ENCODE results near the gene SIGLEC6.
A peak's percentile ranks its signal among the peaks of the same experiment; 100 is the strongest.

The SIGLEC6 gene

DNA sequence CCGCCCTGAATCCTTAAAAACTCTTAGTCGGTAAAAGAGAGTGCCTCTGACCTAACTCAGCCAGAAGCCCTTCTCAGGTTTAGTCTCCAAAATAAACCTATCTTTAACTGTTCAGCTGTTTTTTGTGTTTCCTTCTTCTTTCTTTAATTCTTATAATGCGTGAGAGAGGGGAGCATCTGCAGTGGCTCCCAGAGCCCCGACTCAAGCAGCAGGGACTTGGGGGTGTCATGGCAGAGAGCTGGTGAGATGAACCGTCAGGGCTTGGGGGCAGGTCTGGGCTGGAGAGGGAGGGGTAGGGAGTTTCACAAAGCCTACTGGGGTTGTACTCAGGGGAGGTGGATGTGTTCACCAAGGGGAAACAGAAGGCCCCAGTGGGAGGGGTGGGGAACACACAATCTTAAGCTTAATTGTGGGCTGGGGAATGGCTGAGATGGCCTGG lies 16.8 kb upstream of the SIGLEC6 start:
- no peak for DNase-seq

DNA sequence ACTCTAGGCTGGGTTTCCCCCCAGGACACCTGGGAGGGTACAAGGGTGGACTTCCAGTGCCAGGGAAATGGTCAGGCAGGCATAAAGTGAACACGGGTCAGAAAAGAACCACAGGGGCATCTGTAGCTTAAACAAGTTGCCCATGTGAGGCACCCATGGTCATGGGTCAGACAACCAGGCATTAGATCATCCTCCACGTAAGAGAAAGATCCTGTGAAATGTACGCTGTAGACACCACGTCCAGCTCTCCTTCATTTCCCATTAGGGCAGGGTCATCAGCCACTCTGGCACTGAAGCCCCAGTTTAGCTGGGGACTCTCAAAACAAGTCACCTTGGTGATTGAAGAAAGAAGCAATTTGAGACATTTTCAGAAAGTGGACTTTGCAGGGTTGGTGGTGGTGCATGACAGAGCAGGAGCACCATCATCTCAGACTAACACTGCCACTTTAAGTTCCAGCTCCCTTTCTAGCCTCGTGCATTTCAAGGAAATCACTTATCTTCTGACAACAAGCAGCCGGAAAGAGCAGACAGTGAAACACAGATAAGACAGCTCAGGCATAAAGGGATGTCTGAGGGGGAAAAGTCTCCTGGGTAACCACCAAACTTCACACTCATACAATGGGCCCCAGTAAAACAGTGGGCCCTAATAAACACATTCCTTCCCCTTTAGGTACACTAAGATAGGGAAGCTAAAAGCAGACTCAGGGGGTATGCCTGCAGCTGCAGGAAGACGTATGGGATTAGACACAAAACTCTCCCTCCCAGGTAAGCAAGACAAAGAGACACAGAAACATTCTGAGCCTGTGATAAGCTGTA lies 16.1 kb upstream of the SIGLEC6 start:
- peak in 1 of 2 donors; percentile 25 for DNase-seq

DNA sequence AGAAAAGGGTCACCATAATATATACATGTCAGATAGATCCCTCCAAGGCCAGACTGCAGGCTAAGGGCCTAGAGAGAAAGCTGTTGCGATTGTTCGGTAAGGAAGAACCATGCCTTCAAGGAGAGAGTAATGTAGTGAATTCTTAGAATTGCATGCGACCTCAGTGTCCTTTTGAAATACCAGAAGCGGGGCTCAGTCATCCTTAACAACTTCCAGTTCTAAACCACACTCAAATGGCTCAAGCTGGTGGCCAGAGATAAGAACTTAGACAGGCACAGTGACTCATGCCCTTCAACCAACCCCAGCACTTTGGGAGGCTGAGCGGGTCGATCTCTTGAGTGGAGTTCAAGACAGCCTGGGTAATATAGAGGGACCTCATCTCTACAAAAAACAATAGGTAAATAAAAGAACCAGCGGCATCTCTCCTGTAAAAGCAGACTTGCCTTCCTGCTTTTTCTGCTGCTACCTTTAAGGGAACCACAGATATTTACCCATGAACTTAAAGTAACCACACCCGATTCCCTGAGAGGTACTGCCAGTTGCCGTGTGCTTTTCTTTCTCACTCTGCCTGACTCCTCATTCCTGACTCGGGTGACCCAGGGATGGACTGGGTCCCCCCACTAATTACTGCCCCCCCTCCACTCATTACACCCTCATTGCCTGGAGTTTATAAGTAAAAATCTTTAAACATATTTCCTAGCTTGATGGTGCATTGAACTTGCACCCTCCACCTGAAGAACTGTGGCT lies 15.4 kb upstream of the SIGLEC6 start:
- peak; percentile 55 to 64 for DNase-seq

DNA sequence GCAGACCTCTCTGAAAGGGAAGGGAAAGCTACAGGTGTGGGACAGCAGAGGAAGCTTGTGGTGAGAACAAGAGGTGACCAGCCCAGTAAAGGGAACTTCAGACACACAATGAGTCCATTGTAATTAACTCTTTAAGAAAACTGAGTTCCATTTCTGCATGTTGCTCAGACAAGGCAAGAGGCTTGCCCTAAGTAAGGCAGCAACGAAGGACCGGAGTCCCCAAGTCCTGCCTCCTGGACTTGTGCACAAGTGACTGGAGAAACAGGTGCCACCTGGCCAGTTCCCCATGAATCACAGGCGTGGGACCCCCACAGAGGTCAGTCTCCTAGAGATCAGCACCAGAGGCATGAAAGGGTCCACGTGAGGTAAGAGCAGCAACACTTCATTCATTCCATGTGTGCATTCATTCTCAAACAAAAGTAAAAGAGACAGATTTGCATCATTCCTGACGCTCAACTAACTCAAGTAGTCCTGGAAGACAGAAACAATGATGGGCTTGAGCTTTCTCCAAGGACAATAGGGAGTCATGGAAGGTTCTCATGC lies 14.7 kb upstream of the SIGLEC6 start:
- DNase-seq: no peak

DNA sequence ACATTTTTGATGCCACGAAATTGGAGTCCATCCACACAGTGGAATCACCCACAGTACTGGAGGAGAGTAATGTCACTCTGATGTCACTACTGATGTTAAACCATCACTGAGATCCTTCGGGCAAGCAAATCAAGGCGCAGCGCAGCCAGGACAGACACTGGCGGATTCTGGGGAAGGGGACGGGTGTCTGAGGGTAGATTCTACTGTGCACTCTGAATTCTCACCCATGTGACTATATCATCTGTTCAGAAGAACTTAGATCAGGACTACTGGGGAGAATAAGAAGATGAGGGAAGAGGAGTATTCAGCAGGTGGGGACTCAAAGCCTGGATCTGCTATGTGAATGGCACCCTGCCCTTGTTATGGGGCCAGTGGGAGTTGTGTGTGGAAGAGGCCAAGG lies 12.6 kb upstream of the SIGLEC6 start:
- DNase-seq: no peak

DNA sequence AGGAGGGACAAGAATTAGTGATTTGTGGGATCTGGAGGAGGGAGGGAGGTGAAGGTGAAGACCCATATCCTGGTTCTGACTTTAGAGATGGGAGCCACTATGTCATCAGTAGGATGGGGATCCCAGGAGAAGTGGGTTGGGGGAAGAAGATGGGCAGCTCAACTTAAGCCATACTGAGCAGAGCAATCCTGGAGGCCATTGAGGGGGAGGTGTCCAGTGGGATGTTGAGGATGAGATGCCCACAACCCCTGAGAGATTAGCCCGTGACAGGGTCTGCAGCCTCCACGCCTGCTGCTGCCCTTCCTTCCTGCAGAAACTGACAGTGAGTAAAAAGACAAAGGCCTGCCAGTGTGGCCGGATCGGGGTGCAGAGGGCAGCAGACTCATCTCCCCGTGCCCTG lies 11.2 kb upstream of the SIGLEC6 start:
- no peak for DNase-seq

DNA sequence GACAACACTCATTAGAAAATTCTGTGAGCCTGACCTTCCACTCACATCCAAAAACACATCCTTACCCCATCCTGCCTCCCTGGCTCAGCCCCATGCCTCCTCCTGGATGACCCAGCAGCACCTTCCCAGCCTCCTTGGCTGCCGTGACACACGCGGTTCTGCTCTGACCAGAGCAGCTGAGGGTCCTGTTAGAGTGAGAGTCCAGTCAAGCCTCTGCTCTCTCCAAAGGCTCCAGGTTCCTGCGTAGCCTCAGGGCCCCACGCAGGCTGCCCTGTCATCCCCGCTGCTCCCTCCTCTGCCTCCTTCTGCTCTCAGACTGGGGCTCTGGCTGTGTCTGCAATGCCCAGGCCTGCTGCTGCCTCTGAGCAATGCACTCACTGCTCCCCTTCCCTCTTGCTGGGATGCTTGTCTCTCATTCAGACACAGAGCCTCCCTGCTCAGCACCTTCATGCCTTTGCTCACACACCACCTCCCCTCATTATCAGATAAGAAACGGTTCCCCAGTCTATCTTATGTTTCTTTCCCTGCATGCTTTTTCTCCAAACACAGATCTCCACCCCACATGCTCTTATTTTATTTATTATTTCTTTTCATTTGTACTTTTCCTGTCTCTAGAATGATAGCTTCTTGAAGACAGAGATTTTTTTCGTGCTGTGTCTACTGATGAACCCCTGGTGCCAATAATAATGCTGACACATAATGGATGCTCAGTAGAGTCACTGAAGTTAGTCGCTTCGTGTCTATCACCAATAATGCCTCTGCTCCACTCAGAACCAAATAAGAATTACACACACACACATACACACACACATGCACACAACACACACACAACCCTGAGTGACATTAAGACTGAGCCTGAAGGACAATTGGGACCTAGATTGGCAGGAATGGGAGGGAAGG lies 10.2 kb upstream of the SIGLEC6 start:
- DNase-seq: no peak

DNA sequence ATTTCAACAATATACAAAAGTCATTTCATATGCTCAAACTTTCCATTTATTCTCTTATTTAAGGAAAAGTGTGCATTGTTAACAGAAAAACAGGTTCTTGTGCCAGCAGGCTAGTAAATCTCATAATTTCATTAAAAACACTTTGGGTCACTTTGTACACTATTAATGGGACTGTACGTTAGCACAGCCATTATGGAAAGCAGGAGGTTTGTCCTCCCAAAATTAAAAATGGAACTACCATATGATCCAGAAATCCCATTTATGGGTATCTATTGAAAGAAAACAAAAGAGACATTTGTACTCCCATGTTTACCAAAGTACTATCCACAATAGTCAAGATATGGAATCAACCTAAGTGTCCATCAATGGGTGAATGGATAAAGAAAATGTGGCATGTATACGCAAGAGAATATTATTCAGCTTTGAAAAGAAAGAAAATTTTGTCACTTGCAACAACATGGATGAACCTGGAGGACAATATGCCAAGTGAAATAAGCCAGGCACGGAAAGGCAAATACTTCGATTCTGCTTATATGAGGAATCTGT lies 8.4 kb upstream of the SIGLEC6 start:
- DNase-seq: no peak

DNA sequence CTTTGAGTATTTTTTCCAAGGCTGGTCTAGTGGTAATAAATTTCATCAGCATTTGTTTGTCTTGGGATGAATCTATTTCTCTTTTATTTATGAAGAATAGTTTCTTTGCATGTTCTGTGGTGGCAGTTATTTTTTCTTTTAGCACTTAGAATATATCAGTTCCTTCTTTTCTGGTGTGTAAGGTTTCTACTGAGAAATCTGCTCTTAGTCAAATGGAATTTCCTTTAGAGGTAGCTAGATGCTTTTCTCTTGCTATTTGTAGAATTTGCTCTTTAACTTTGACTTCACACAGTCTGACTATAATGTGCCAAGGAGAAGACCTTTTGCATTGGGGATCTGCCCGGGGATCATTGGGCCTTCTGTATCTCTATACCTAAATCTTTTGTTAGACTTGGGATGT lies 4.1 kb upstream of the SIGLEC6 start:
- no peak for DNase-seq

DNA sequence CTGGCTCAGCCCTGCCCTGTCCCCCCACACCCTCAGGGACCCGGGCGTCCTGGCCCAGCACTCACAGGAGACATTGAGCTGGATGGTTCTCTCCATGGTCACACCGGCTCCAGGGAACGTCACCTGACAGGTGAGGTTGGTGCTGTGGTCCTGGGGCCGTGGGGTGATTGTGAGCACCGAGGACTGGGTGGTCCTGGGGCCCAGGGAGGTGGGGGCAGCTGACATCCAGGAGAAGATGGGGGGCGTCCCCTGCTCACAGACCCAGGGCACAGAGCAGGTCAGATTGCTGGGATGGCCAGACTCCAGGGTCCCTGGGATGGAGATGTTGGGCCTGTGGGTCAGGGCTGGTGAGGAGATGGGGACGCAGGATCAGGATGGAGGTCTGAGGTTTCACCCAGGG lies 854 bp downstream of the SIGLEC6 start:
- DNase-seq: no peak

DNA sequence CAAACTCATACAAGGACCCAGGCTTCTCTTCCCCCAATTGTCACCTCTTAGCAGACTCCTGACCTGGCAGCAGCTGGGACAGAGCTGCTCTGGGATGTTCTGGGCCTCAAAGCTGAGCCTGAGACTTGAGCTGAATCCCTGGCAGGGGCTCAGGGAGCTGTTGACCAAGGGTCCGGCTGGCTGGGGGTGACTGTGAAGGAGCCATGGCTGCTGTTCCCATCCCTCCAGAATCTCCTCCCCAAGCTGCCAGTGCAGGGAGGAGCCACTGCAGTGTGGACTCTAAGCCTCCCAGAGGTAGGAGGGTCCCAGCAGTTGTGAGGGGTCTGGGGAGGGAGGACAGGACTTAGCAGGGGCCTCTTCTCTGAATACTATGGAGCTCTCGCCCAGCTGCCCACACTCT lies 2.2 kb downstream of the SIGLEC6 start:
- no peak for DNase-seq

DNA sequence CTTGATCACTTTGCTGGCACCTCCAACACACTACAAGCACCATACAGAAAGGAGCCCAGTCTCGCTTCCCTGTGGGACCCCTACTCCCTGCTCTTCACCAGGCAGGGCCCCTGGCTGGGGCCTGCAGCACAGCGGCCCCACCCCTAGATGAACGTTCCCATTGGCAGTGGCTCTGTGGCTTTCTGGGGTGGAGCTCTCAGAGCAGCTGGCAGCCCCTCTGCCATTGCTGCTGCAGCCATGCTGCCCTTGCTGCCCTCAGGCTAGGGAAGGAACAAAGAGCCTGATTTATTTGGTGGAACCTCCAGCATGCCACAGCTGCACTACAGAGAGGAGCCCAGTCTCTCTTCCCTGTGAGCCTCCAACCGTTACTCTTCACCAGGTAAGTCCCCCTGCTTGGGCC lies 5.8 kb downstream of the SIGLEC6 start:
- no peak for DNase-seq

DNA sequence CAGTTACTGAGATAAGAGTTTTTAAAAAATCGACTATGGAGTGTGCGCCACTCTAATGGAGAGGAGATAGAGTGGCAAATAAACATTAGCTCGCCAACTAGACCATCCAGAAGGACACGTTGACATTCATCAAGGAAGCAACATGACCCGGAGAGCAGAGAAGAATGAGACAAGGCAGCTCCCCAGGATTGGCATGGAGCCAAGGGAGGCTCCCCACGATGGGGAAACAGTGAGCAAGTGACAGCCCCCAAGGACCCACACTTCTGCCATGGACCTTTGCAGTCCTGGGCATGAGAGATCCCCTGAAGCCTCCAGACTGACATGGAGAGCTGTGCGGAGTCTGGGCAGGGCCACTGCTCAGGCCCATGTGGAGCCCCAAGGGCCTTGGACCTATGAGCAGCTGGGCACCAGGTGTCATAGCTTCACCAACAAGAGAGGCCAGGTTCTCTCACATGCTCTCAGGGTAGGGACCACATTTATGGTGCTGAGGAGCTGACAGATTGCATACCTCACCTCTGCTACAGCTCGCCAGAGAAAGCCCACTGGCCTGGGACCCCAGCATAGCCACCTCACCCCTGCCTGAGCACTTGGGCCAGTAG lies 6.7 kb downstream of the SIGLEC6 start:
- DNase-seq: no peak

DNA sequence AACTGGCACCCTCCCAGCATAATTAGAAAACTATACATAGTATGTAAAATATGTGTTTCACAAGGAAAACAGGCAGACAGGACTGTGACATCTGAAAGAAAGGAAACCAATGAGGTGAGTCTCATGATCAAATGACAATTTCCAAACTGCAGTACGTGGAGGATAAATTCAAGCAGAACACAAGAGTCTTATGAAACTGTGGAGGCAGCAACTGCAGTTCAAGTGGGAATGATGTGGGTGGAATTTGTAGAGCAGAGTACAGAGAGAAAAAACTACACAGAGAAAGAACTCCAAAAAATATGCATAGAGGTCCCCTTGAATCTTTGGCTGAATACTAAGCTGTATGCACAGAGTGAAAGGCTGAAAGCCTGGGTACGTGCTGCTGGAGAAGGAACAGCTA lies 9.7 kb downstream of the SIGLEC6 start:
- DNase-seq: peak in 1 of 2 donors; percentile 57

DNA sequence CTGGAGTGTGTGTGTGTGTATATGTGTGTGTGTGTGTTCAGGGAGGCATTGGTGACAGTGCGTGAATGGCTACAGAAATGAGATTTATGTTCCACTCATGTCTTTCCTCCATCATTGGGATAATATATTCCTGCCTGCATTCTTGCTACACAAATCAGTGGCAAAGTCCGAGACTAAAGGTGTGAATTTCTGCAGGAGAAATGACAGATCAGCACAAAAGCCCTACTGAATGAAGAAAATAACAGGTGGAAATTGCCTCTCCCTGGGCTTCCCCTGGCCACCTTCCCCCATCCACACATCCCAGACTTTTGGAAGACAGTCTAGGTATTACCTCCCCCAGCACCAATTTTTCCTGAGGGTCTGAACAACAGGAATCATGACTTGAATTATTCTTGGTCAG lies 10.1 kb downstream of the SIGLEC6 start:
- DNase-seq: no peak

DNA sequence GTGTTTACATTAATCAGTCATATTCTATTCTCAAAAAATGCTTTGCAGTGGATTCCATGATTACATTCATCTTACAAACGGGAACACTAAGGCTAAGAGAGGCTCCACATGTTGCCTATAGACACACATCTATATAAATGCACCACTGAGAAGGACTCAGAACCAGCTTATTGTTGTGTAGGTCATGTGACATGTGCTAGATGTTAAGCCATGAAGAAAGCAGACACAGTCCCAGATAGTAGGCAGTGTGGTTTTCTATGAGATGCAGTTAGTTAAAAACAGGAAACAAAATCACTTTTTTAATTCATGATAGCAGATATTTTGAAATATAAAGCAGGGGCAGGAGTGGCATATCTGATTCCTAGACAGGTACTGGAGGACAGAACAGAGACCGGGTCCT lies 10.7 kb downstream of the SIGLEC6 start:
- peak in 1 of 2 donors; percentile 30 for DNase-seq

DNA sequence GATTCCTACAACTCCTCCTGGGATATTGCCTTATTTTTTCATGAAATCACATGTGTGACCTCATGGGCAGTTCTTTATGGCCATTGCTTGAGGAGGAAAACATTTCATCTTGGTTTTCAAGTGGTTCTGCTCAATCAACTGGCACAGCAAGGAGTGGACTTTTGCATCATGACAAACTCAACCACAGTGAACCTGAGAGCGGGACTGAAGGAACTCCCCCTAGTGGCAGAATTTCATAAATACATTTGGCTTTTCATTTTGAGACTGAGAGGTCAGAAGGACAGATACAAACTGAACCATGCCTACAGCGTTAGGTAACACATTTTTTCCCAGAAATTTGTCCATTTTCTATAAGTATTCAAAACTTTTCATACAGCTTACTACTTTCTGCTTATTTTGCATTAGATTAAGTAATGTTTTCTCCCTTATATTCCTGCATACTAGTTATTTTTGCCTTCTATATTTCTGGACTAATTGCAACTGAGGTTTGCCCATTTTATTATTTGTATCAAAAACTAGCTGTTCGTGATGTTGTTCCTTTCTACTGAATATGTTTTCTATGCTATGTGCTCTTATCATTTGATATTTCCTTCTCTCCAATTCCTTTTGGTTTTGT lies 16.5 kb downstream of the SIGLEC6 start:
- DNase-seq: peak; percentile 56 to 96

DNA sequence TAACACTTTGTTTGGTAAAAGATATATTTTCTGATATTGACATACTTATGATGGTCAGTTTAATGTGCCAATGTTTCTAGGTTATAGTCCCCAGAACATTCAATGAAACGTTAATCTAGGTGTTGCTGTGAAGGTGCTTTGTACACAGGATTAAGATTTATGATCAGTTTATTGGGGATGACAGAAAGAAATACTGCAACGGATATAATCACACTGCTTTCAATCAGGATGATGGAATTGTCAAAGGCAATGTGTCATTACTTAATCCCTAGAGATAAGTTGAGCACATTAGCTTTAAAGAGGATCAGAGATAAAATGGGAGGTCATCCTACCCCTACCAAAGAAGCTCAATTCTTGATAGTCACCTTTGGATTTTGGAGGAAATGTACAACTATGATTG lies 17.5 kb downstream of the SIGLEC6 start:
- DNase-seq: no peak

DNA sequence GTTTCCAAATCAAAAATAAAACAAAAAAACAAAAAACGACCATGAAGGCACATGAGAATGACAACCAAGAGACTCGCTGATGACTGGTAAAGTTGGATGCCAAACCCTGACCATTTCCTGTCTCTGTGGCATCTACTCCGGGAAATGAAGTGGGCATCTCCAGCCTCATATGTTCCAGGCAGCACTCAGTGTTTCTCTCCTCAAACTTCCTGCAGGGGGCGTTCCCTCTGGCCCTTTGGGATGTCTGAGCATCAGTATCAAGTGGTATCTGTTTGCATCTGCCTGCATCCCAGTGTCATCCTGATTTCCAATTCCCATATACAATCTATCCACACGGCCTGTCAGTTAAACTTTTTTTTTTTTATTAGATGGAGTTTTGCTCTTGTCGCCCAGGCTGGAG lies 20.1 kb downstream of the SIGLEC6 start:
- peak in 1 of 2 donors; percentile 36 for DNase-seq

DNA sequence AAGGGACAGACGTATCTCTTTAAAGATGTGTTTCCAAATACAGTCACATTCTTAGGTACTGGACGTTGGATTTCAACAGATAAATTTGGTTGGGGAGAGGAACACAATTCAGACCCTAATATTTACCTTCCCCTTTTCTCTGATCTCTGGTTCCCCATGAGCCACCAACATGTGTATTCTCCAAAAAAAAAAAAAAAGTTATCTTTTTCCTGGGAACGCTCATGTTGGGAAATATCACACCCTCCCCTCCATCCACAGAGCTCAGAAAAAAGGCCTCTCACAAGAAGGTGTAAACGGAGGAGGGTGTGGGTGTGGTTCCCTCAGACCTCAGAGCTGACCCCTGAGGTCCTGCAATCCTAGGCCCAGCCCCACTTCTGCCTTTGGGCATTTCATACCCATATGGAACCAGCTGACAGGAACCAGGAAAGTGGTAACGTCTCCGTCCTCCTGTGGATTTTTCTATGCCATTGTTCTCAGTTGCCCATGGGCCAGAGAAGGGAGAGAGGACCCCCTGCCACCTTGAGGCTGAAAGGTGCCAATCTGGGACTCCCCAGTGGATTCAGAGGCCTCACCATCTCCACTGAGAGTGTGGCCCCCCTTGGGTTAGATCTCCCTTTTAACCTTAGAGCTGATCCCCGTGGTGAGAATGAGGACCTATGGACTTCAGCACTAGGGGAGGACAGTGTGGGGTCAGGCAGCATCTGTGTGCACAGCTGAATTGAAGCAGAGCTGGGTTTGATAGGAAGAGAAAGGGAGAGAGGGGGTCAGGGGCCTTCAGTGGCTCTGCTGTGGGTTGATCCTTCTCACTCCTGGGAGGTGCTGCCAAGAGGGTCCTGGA lies 21.4 kb downstream of the SIGLEC6 start:
- no peak for DNase-seq
